Femur (tissue), 1 donor: Measurements from ENCODE around the gene SH3GLB2.

Source experiments
- DNase-seq: peaks from one replicate; pipeline ENCODE4 v3.0.0-alpha.2; 2017

The SH3GLB2 gene

GRCh38 chr9:129028192-129028966 is at the start of gene SH3GLB2:
Gene SH3GLB2 (minus strand): TSS chr9:129028331. CDS start chr9:129028154, 177 bp downstream.
- DNase-seq = peak; percentile 99

GRCh38 chr9:129077236-129077635 is 49.1 kb upstream of the SH3GLB2 start:
- DNase-seq = no peak

GRCh38 chr9:129076640-129077037 is 48.5 kb upstream of the SH3GLB2 start:
- no peak for DNase-seq

GRCh38 chr9:129075996-129076639 is 48.0 kb upstream of the SH3GLB2 start:
- DNase-seq = no peak

- DNase-seq = no peak
Measured at GRCh38 chr9:129074106-129074505, 46.0 kb upstream of the SH3GLB2 start.

GRCh38 chr9:129073404-129073803 is 45.3 kb upstream of the SH3GLB2 start:
- no peak for DNase-seq

GRCh38 chr9:129072171-129072570 is 44.0 kb upstream of the SH3GLB2 start:
- no peak for DNase-seq

- no peak for DNase-seq
Measured at GRCh38 chr9:129071526-129072126, 43.5 kb upstream of the SH3GLB2 start.

GRCh38 chr9:129070696-129071525 is 42.8 kb upstream of the SH3GLB2 start:
- DNase-seq = no peak

GRCh38 chr9:129069862-129070641 is 41.9 kb upstream of the SH3GLB2 start:
- DNase-seq = no peak

GRCh38 chr9:129068990-129069861 is 41.1 kb upstream of the SH3GLB2 start:
- DNase-seq = peak; percentile 78

GRCh38 chr9:129068110-129068509 is 40.0 kb upstream of the SH3GLB2 start:
- no peak for DNase-seq

GRCh38 chr9:129064499-129064908 is 36.4 kb upstream of the SH3GLB2 start:
- DNase-seq = no peak

GRCh38 chr9:129063061-129063460 is 34.9 kb upstream of the SH3GLB2 start:
- no peak for DNase-seq

- peak; percentile 16 for DNase-seq
Measured at GRCh38 chr9:129060991-129061390, 32.9 kb upstream of the SH3GLB2 start.

GRCh38 chr9:129059796-129060785 is 32.0 kb upstream of the SH3GLB2 start:
- no peak for DNase-seq

- DNase-seq = no peak
Measured at GRCh38 chr9:129058965-129059795, 31.0 kb upstream of the SH3GLB2 start.

GRCh38 chr9:129054163-129054851 is 26.2 kb upstream of the SH3GLB2 start:
- no peak for DNase-seq
